ENCODE measurements around the gene EHMT1.

The EHMT1 gene

DNA sequence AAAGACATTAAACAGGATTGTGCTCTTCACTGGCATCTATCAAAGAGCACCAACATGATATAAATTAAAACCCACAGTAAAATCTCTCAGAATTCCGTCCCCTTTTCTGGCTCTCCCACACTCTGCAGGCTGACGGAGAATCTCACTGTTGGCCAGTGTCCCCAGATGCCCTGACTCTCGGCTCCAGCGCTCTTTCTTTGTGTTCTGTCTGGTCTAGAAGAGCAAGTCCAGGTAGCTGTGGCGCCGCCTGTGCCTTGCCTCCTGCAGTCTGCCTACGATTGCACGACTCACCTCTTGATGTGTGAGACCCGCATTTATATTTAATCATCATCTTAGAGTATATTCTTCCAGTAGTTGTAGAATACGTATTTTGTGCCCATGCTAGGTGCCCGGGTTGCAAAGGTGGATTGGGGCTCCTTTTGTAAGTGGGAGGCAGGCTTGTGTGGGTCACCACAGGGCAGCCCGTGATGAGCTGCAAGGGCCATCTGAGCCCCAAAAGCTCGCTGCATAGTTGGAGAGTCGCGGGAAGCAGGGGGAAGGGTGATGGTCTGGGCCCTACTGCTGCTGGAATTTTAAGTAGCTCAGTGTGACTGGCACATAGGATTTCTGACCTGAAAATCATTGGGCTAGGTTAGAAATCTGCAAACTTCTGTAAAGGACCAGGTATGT, 55.6 kb downstream of the EHMT1 start:
- DNase-seq = no peak

GRCh38 chr9:137674976-137675320, 56.1 kb downstream of the EHMT1 start:
- no peak for DNase-seq

- no peak for DNase-seq
Observed at GRCh38 chr9:137676998-137677397, 58.2 kb downstream of the EHMT1 start.

DNA sequence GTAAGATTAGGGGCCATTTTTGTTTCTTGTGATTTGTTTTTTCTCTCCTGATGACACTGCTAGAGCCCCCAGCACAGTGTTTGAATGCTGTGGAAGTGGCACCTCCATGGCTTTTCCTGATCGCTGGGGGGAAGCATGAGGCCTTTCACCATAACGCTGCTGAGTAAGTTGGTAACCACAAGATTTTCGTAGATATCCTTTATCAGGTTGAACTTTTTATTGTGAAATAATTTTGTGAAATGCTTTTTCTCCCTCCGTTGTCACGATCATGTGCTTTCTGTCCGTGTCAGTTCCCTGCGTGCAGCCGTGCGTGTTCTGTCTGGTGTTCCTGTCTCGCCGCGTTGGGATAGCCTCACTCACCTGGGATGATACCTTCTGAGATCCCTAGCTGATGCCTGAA, 59.4 kb downstream of the EHMT1 start:
- DNase-seq = no peak

- DNase-seq = no peak
Observed at GRCh38 chr9:137679249-137679648, 60.4 kb downstream of the EHMT1 start.

GRCh38 chr9:137679695-137680305, 61.0 kb downstream of the EHMT1 start:
- no peak for DNase-seq

DNA sequence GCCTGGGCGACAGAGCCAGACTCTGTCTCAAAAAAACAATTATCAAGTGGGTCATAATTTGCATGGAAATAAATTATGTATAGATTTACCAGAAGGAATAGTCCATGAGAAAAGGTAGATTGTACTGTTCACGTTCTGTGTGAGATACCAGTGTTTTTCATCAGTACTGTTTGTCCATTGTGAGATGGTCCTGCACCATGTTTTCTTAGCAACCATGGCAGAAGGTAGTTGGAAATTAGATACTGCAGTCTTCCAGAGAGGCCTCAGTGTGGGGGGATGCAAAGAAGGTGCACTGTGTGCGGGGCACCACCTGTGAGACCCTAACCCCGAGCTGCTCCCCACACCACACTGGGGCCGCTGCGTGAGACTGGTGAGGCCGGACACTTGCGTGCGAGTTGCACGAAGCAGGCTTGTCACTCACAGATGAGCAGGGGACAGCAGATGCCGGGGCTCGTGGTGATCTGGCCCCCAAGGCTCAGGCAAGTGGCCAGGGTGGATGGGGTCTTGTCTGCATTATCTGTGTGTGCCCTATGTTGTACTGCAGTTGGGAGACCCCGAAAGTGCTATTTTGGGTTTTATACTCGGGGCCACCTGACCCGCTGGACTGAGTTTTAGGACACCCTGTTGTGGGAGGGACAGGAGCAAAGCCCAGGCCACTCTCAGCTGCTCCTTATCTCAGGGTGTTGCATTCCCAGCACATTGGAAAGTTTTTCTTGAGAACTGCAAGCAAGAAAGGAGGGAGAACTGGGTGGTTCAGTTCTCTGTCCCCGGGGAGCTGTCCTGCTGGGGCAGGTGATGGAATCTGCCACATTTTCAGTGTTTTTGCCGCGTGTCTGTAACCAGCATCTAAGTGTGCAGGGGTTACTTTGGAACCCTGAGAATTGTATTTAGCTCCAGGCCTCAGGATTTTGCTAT, 61.9 kb downstream of the EHMT1 start:
- no peak for DNase-seq

GRCh38 chr9:137682428-137683105, 63.8 kb downstream of the EHMT1 start:
- DNase-seq = no peak

DNA sequence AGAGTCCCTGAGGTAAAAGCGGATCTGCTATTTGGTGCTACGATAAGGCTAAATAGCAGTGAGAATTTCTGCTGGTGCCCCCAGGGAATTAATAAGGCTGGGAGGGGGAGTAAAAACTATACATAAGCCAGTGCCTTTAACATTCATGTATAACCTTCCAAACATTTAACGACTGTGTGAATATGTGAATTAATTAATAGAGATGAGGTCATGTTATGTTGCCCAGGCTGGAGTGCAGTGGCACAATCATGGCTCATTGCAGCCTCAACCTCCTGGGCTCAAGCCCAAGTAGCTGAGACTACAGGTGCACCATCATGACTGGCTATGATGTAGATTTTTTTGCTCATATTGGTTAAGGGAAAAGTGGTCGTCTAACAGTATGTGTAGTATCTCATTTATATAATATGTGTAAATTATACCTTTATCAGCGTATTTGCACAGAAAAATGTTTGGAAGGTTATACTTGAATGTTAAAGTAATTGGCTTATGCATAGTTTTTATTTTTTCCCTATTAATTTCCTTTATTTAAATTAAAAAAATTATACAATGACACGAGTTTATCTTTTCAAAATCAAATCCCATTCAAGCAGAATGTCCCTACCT, 64.6 kb downstream of the EHMT1 start:
- no peak for DNase-seq

- DNase-seq = no peak
Observed at GRCh38 chr9:137685035-137685740, 66.4 kb downstream of the EHMT1 start.

DNA sequence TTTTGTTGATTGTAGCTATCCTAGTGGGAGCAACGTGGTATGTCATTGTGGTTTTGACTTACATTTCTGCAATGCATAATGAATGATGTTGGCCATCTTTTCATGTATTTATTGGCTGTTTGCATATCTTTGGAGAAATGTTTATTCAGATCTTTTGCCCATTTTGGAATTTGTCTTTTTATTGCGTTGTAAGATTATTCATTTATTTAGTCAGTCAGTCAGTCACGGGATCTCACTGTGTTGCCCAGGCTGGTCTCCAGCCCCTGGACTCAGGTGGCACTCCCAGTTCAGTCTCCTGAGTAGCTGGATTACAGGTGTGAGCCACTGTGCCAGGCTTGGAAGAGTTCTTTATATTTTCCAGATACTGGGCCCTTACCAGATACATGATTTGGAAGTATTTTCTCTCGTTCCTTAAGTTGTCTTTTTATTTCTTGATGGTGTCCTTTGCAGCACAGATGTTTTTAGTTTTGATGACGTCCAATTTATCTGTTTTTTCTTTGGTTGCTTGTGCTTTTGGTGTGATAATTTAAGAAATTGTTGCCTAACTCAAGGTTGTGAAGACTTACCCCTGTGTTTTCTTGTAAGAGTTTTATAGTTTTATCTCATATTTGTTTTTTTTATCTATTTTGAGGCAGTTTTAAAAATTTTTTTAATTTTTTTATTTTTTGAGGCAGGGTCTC, 67.1 kb downstream of the EHMT1 start:
- DNase-seq = no peak

GRCh38 chr9:137688261-137688660, 69.5 kb downstream of the EHMT1 start:
- DNase-seq = no peak

DNA sequence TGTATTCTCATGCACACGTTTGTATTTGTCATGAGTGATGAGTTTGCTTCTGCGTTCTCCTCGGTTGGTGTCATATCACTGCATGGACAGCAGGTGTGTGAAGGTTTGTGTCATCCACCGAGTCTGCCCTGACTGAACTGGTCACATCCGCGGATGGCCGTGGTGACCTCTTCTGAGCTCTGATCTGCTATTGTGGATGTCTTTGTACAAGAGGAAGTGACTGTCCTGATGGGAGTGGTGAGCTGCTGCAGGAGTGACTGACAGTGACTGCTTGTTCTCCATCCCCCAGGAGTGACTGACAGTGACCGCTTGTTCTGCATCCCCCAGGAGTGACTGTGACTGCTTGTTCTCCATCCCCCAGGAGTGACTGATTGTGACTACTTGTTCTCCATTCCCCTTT, 69.9 kb downstream of the EHMT1 start:
- DNase-seq = no peak

- no peak for DNase-seq
Observed at GRCh38 chr9:137689745-137690529, 71.1 kb downstream of the EHMT1 start.

- DNase-seq = no peak
Observed at GRCh38 chr9:137690930-137691645, 72.3 kb downstream of the EHMT1 start.

DNA sequence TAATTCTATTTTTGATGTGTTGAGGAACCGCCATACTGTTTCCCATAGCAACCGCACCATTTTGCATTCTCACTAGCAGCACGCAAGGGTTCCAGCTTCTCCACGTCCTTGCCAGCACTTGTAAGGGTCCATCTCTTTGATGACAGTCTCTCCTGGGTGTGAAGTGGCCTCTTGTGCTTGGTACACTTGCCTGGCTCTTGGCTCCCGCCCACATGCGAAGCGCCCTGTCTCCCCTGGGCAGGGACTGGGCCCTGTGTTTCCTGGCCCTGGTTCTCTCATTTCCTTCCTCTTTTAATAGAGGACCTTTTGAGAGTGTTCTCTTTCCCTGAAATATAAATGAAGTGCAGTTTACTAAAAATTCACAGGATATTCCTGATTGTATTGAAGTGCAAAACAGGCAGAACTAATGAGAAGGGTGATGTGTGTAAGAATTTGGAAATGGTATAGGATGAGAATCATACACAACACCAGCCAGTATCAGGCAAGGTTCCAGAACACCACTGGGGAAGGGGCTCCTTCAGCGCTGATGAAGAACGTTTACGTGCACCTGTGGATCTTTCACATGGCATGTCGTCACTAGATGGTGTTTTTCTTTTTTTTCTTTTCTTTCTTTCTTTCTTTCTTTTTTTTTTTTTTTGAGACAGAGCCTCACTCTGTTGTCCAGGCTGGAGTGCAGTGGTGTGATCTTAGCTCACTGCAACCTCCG, 73.0 kb downstream of the EHMT1 start:
- DNase-seq = no peak

- DNase-seq = no peak
Observed at GRCh38 chr9:137694236-137694959, 75.6 kb downstream of the EHMT1 start.

- DNase-seq = no peak
Observed at GRCh38 chr9:137694962-137695875, 76.4 kb downstream of the EHMT1 start.
